GM12865 (cell line): ENCODE measurements around the gene APEX1.
A peak's percentile ranks its signal among the peaks of the same experiment; 100 is the strongest.

ENCODE experiments used
- DNase-seq: peaks from one replicate; pipeline ENCODE4 v3.0.0; 2010; ENCODE audit warnings: low read depth
- H3K4me3 ChIP-seq: 2 replicates; pipeline ENCODE4 v1.5.1; 2011; ENCODE audit warnings: mild to moderate bottlenecking, low read depth, low read length, control low read depth
- TF ChIP-seq, protein P1 (sequence below): IDR thresholded peaks from 2 replicates; pipeline ENCODE4 v1.5.1; 2011; ENCODE audit warnings: low read length, control low read depth, low read depth, inconsistent platforms; ENCODE audit not compliant: insufficient read depth; ENCODE audit errors: missing control alignments

The APEX1 gene

DNA sequence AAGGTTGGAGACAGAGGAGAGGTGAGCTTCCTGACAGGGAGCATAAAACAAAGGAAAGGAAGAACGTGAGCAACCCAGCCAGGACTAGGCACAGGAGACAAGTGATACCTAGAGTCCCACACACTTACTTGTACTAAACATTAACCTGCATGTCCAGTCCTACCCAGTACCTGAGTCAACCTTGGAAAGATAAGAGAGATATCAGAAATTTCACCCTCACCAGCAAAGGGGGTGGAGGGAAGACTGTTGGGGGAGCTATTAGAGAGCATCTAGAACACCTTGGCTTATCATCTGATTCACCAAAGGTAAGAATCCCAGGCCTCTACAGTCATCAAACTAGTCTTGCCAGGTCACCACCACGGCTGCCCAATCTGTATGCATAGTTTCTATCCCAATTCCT is 30.2 kb upstream of the APEX1 start:
- no peak overlapping the region for H3K4me3 ChIP-seq
- DNase-seq, result no peak
- TF ChIP-seq, protein P1, sequence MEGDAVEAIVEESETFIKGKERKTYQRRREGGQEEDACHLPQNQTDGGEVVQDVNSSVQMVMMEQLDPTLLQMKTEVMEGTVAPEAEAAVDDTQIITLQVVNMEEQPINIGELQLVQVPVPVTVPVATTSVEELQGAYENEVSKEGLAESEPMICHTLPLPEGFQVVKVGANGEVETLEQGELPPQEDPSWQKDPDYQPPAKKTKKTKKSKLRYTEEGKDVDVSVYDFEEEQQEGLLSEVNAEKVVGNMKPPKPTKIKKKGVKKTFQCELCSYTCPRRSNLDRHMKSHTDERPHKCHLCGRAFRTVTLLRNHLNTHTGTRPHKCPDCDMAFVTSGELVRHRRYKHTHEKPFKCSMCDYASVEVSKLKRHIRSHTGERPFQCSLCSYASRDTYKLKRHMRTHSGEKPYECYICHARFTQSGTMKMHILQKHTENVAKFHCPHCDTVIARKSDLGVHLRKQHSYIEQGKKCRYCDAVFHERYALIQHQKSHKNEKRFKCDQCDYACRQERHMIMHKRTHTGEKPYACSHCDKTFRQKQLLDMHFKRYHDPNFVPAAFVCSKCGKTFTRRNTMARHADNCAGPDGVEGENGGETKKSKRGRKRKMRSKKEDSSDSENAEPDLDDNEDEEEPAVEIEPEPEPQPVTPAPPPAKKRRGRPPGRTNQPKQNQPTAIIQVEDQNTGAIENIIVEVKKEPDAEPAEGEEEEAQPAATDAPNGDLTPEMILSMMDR, result no peak

DNA sequence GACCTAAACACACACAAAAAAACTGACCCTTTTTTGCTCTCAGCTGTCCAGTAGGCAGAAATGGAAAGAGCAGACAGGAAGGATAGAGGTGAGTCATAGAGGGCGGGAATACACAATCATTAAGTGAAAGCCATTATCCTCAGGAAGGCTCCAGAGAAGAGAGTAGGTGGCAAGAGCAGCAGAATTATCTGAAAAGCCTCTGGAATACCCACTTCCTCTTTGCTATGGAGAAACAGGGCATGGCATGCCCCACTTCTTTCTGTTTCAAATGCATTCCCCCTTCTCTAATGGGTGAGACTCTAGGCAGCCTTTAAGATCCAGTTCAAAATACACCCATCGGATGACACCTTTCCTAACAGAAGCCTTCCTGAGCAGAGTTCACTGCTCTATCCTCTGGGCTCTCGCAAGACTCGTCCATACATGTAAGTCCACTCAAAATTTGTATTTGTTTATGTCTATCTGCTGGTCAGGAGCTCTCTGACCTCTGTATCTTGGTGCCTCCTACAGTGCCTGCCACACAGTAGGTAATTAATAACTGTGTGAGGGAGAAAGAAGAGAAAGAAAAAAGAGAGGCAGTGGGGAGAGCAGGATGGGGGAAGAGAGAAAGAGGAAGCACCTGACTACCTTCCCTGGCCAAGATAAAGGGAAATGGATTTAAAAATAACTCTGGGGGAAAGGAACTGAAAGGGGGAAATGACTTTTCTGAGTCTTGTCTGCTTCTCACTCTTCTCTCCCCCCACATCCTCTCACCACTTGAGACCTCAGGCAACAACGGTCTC is 27.6 kb upstream of the APEX1 start:
- H3K4me3 ChIP-seq, result peak overlapping the region; percentile 45
- peak; percentile 86 for DNase-seq

DNA sequence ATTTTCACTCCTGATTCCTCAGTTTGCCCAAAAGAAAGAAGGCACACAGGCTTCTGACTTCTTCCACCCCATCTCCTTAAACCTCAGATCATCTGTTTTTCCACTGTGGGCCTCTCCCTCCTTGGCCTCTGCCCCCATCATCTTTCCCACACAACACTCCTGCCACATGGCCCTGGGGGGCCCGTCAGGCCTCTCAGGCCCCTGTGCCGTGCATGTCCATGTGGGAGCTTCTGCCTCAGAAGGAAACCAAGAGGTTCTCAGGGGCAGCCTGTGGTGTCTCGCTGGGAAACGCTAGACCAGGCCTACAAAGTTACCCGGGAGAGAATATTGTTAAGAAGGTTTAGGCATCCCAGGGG is 27.0 kb upstream of the APEX1 start:
- DNase-seq, result no peak
- peak overlapping the region; percentile 45 for H3K4me3 ChIP-seq

More for the DNA sequence above, 27.6 kb upstream of the APEX1 start:
- TF ChIP-seq, protein P1, result no peak

DNA sequence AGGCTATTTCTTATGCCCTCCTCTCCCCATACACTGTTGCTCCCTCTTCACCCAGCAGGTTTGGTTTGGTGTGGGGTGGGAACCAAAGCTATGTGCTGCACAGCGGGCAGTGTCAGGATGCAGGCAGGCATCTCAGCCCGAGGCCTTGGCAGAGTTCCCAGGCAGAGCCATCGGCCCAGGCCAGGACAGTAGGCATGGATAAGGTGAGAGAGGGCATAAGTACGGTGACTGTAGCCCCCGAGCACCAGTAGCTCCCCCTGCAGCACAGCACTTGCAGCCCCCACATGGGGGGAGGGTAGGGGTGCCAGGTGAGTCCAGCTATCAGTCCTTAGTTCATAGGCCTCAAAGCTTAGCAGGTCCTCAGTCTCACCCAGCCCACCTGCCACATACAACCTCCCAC is 26.2 kb upstream of the APEX1 start:
- H3K4me3 ChIP-seq, result no peak overlapping the region
- TF ChIP-seq, protein P1, result no peak
- DNase-seq, result no peak

More for the DNA sequence above, 27.0 kb upstream of the APEX1 start:
- TF ChIP-seq, protein P1, result no peak

DNA sequence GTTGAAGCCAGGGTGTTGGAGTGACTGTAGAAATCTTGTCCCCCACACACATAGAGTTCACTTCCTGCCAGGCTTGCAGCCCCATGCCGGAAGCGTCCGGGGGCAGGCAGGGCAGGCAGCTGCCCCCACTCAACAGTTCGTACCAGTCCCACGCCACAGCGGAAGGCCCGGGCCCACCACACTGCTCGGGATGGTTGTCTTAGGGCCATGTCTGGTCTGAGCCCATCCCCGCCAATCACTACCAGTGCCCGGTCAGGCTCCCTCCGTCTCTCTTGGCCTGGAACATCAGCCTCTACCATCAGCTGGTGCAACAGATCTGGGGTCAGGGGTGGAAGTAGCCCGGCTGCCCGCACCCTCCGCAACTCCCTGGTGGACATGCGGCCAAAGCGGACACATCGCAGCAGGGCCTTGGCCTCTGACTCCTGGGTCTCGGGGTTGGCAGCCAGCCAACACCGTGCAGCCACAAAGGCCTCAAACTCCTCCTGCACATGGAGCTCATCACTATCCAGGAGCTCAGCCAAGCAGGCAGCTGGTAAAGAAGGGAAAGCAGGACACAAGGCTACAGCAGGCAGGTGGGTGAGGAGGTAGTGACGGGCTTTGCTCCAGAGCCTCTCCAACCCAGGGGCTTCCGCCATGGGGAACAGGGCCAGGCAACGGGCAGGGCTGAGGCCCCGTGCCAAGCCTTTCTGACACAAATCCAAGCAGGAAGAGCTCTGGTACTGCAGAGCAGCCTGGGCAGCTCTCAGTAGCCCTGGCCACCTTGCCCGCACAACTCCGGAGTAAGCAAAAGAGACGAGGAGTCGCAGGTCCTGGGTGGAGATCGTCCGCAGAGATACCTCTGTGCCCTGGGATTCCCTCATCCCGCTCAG is 25.0 kb upstream of the APEX1 start:
- no peak overlapping the region for H3K4me3 ChIP-seq
- TF ChIP-seq, protein P1, result no peak
- DNase-seq, result no peak

DNA sequence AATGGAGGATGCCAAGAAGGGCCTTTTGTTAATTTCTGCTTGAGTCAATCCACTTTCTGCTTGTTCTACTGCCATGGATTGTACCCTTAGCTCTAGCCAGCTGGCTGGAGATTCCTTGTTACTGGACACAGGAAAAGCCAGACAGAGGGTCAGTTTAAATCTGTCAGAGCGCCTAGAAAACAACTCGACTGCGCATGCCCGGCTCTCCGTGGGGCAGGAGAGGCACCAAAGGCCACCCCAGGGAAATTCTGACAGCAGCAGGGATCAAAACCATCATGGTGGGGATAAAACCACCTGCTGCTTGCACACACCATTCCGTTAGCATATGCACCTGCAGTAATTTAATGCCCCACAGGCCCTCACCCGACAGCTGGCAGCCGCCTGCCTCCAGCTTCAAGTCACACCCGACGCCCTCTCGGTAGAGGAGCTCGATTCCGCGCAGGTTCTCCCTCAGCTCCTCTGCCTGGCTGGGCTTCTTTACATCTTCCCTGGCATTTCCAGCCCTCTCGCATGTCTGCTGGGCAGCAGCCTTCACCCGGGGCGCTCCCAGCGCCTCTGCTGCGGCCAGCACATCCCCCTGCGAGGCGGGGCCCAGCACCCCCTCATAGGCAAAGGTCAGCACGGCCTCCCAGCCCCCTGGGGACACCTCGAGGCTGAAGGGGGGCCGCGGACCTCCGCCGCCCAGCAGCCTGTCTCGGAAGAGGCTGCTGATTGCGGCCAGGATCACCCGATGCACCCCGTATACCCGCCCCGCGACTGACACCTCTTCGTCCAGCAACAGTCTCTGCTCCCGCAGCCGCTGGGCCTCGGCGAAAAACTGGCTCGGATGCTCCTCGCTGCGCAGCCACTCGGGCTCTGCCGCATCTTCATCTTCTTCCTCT is 20.1 kb upstream of the APEX1 start:
- DNase-seq, result no peak
- TF ChIP-seq, protein P1, result no peak

More for the DNA sequence above, 20.1 kb upstream of the APEX1 start:
- H3K4me3 ChIP-seq, result no peak overlapping the region
